DMS114 treated with DMSO at 0.1 percent for 48 hours (cell line): Measurements from ENCODE around the gene RAET1E.
"Not testable (repeated sequence)": the region's sequence is repeated elsewhere in the genome, so short reads cannot be mapped to it uniquely, and the experiment has no call there.

Experiments
- DNase-seq: peaks from one replicate; lab custom pipeline; 2025; ENCODE audit not compliant: unreplicated experiment; lab: John Stamatoyannopoulos, UW

RAET1E gene

GRCh38 chr6:149910721-149911151 lies 12.8 kb upstream of the RAET1E start:
- no peak for DNase-seq

DNA sequence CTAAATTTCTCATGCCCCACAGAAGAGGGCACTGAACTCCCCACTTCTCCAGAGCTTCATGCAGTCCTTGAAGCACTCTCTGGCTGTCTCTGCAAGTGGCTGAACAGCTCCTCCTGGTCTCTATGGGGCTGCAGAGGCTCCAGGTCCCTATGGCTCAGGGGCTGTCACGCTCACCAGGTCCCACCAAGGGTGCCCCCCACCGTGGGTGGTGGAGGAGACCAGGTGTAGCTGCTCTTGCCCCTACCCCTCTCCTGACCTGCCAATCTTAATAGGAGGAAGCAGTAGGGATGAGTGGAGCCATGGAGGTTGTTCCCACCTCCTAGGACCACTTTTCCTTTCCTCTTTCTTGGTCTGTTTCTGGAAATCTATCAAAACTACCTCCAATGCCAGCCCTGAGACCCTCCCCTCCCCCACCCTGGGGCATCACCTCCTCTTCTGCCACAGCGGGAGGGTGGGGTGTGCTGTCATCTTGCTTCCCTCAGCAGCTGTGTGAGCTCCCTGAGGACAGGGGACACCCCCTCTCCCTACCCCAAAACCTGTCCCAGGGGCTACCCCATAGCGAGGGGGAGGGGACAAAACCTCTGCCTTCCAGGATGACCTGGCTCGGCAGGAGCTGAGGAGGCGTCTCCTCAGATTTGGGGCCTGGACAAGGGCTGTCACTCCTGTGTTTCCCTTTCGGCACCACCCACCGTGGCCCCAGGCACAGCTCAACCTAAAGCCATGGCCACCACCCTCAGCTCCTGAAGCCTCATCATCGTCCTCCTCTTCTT lies 12.0 kb upstream of the RAET1E start:
- no peak for DNase-seq

- not testable (repeated sequence) for DNase-seq
These were observed 10.6 kb upstream of the RAET1E start for GRCh38 chr6:149908480-149908879.

- DNase-seq: no peak
These were observed 9.4 kb upstream of the RAET1E start for GRCh38 chr6:149907317-149907716.

DNA sequence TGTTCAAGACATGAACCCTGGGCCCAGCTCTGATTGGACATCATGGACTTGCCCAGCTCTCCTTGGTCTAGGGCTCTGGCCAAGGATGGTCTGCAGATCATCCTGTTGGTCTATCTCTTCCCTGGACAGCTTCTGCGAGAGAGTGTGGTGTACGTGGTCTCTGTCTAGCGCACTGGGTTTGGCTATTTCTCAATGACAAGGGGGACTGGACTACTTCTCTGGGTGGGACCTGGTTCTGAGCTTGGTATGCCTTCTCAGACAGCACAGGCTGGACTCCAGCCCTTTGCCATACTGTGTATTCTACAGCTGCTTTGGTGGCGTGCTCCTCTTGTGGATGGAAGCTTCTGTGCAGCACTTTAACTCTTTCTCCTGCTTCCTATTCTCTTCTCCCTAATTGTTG lies 8.5 kb upstream of the RAET1E start:
- DNase-seq: no peak

DNA sequence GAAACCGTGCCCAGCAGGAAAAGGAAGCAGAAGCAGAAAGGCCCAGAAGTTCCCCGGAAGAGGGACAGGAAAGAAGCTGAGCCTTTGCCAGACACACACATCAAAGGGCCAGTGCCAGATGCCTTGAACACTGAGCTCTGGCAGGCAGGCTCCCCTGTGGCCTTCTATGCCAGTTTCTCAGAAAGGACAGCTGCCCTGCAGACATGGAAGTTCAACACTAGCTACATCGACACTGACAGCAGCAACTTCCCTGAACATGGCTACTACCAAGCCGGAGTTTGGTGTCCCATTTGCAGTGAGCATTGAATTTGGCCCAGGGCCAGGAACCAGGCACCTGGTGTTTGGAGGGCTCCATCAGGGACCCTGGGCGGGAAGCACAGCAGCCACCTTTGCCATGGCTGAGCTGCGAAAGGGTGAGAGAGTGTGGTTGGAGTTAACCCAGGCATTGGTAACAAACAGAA lies 8.0 kb upstream of the RAET1E start:
- no peak for DNase-seq

- DNase-seq: no peak
These were observed 7.5 kb upstream of the RAET1E start for GRCh38 chr6:149905371-149905910.

GRCh38 chr6:149904661-149905370 lies 6.9 kb upstream of the RAET1E start:
- DNase-seq: no peak

GRCh38 chr6:149903938-149904611 lies 6.2 kb upstream of the RAET1E start:
- no peak for DNase-seq

GRCh38 chr6:149901444-149902140 lies 3.7 kb upstream of the RAET1E start:
- DNase-seq: no peak

DNA sequence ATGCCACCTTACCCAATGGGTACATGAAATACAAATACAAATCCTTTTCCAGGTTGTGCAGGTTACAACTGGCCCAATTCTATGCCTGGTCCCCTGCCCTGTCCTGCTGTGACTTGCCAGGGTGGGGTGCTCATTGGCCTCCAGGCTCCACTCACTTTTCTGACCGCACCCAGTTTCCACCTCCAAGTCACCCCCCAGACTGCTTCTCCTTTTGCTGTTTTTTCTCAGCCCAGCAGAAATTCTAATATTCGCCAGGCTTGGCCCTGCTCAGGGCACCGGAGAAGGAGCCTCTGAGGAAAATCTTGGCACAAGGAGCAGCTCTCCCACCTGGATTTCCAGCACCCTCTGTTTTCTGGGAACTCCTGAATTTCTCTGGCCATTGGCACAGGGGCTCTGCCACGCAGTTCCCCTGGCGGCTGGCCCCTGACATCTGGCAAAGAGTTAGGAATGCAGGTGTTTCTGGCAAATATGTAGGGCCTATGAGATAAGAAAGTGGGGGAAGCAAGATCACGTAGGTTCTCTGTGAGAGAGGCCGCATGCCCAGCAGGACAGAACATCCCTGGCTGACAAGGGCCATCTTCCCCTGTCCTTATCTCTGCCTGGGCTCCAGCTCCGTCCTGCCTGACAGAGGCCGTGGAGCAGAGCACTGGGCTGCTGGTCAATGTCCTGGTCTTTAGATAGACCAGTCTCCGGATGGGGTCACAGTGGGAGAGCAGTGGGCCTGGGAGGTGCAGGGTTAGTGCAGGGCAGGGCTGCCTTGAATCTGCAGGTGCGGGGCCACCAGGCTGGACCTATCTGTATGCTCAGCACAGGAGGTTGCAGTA lies 2.9 kb upstream of the RAET1E start:
- no peak for DNase-seq

DNA sequence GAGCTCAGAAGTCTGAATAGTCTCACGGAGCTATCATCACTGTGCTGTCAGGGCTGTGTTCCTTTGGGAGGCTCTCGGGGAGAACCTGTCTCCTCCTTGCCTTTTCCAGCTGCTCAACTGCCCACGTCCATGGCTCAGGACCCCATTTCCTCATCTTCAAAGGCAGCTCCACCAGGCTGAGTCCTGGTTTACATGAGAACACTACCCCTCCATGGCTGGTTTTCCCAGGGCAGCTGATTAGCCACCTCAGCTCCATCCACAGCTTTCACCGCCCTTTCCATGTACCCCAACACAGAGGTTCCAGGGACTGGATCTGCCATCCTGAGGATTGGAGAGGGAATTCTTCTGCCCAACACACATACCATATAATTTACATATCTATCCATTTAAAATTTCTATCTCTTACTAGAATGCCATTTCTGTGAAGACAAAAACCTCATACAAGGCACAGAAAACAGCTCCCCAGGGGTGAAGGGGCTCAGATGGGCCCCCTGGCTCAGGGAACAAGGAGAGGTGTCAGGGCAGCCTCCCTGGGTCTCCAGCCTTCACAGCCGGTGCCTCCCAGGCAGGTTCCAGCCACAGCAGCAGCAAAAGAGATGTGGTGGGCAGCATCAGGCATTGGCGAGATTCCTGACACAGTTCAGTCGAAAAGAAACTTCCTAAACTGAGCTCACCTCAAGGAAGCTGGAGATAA lies 2.2 kb upstream of the RAET1E start:
- no peak for DNase-seq

DNA sequence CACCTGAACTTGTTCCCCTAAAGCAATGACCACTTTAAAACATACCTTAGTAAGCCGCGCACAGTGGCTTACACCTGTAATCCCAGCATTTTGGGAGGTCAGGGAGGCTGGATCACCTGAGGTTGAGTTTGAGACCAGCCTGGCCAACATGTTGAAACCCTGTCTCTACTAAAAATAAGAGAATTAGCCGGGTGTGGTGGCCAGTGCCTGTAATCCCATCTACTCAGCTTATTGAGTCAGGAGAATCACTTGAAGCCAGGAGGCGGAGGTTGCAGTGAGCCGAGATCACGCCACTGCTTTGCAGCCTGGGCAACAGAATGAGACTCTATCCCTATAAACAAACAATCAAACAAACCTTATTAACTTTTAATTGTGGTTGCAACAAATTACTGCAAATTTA lies 1.6 kb upstream of the RAET1E start:
- no peak for DNase-seq

DNA sequence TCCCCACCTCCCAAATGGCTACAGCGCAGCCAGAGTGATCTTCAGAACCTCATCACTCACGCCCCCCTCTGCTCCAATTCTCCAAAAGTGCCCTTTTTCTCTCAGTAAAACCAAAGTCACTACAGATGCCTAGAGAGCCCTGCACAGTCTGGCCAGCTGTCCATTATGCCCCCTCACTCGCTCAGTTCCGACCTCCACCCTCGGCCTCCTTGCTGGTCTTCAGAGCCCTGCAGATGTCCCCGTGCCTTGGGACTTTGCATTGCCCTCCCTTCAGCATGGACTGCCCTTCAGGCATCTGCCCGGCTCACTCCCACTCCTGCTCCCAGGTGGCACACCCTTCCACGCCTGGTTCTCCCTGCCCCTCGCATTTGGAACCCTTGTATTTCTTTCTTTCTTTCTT lies 1.1 kb upstream of the RAET1E start:
- no peak for DNase-seq

DNA sequence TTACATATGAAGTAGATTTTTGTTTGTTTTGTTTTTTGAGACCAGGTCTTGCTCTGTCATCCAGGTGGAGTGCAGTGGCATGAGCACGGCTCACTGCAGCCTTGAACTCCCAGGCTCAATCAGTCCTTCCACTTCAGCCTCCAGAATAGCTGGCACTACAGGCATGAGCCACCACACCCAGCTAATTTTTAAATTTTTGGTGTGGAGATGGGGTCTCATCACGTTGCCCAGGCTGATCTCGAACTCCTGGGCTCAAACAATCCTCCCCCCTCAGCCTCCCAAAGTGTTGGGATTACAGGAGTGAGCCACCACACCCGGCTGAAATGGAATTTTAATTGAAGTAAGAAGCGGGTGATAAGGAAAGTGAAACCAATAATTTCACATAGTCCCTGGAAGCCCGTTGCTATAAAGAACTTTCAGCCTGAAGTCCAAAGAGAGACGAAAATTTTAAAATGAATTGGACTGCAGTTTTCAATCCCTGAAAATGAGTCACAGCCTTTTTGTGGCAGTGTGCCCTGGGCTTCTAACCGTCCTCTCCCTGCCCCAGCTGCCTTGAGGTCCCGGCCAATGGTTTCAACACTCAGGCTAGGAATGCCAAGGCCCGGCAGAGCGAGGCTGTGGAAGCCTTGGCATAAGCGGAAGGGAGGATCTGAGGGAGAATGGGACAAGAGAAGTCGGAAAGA lies 757 bp downstream of the RAET1E start:
- DNase-seq: no peak

GRCh38 chr6:149896491-149896890 lies 1.4 kb downstream of the RAET1E start:
- no peak for DNase-seq

DNA sequence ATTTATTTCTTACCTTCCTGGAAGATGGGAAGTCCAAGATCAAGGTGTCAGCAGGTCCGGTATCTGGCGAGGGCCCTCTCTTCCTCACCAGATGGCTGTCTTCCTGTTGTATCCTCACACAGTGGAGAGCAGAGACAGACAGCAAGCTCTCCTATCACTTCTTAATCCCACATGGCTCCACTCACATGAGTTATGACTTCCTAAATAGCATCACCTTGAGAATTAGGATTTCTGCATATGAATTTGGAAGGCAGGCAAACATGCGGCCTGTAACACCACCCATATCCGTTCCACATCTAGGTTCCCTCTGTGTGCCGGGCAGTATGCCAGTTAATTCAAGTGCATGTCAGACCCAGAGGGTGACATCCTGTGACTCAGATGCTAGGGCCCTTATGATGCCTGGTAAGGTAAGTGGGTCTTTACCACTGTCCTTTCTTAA lies 2.1 kb downstream of the RAET1E start:
- no peak for DNase-seq

DNA sequence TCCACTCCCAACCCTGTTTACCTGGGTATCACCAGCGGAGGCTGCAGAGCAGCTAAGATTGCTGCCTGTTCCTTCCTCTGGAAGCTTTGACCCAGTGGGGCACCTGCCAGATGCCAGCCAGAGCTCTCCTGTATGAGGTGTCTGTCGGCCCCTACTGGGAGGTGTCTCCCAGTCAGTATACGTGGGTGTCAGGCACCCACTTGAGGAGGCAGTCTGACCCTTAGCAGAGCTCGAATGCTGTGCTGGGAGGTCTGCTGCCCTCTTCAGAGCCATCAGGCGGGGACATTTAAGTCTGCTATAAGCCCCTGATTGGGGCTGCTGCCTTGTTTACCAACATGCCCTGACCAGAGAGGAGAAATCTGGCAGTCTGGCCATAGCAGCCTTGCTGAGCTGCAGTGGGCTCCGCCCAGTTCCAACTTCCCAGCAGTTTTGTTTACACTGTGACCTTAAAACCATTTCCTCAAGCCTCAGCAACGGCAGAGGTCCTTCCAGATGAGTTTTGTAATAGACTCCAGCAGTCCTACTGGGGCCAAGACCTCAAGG lies 2.8 kb downstream of the RAET1E start:
- no peak for DNase-seq

GRCh38 chr6:149891864-149892263 lies 6.0 kb downstream of the RAET1E start:
- DNase-seq: not testable (repeated sequence)
